Activated CD4-positive, alpha-beta T cell treated with anti-CD3 and anti-CD28 coated beads, Interleukin-2, amount 50 U/mL, for 48 hours (primary cell): ENCODE measurements around the gene PIF1.

Experiments used
- DNase-seq, 2 experiments: peaks; one replicate each; pipeline ENCODE4 v3.0.0-alpha.2; 2020

PIF1 gene, protein sequence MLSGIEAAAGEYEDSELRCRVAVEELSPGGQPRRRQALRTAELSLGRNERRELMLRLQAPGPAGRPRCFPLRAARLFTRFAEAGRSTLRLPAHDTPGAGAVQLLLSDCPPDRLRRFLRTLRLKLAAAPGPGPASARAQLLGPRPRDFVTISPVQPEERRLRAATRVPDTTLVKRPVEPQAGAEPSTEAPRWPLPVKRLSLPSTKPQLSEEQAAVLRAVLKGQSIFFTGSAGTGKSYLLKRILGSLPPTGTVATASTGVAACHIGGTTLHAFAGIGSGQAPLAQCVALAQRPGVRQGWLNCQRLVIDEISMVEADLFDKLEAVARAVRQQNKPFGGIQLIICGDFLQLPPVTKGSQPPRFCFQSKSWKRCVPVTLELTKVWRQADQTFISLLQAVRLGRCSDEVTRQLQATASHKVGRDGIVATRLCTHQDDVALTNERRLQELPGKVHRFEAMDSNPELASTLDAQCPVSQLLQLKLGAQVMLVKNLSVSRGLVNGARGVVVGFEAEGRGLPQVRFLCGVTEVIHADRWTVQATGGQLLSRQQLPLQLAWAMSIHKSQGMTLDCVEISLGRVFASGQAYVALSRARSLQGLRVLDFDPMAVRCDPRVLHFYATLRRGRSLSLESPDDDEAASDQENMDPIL

DNA sequence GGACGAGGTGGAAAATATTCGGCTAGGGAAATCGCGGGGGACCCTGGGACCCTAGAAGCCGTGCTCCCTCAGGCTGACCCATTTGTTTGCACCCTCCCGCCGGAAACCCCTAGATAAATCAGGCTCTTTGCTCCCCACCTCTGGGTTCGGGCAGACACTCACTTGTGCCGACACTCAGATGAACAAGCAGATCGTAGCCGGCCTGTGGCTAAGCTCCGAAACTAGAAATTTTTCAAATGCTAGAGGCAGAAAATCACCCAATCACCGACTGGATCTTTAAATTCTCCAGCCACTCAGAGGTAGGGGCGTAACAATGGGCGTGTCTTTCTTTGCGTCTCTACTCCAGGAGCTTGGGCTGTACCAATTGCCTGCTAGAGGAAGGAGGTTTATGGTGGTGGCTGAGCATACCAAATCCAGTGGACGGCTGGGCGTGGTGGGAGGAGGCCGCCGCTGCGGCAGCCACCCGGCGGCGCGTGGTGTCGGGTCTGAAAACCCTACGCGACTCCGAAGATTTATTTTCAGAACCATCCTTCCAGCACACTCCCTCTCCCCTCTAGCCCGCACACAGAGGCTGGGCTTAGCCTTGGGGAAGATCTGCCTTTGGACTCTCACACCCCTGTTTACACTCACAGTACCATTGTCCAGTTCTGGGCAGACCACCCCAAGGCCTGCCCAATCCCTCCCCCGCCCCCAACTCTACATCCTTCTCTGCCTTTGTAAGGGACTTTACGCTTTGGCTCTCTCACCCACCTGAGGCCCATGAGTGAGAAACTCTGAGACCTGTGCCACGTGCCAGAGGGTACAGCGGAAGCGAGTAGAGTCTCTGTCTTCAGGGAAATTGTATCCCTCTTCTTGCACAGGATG is at the start of gene PIF1:
Gene PIF1, minus strand, starts transcription at position 217 of the 864 bp plus-strand sequence. CDS start 1,312 bp downstream, outside the sequence.
- peak; percentile 86 to 91 for DNase-seq

DNA sequence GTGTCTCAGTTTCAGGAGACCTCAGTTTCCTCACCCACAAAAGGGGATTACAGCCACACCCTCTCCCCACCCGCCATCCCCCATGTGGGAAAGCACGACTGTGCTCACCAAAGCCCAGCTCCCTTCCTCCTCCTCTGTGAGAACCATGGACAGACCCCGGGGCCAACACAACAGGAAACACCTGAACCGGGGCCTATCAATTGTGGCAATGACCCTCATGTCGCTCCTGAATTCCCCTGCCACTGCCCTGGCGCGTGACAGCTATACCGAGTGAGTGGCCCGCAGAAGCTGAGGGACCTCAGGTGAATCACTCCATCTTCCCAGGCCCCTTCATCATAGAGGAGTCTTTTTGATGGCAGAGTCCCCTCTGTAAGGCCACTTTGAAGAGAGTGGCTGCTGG is 44.9 kb upstream of the PIF1 start:
- DNase-seq = no peak

DNA sequence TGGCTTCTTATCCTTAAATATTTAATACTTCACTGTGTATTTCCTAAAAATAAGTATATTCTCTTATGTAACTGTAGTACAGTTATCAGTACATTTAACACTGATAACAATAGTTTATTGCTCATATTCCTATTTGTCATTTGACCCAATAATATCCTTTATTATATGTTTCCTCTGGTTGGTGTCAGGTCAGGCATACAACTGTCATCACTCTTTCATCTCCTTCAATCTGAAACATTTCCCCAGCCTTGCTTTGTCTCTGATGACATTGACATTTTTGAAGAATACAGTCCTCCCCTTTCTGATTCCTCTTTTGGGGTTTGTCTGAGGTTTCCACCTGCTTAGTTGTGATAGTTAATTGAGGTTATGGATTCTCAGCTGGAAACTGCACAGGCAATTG is 44.1 kb upstream of the PIF1 start:
- no peak for DNase-seq

DNA sequence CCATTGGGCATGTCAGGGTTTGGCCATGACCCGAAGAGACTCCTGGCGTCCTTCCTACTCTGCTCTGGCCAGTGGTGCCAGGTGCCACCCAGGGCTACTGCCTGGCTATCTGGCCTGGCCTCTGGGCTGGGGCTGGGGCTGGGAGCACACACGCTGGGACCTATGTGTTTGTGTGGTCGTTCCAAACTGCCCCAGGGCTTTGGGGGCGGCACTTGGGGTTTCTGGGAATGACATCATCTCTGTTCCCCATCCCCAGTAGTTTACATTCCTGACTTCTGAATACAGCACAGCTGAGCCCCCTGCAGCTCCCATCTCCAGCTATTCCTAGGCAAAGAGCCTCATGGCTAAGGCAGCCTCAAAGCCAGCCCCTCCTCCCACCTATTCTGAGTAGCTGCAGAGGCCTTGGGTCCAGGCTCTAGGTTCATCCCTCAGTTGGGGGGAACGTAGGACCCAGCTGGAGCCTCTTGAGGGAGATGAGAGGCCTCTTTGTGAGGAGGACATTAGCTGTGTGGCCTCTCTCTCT is 40.6 kb upstream of the PIF1 start:
- DNase-seq = no peak

DNA sequence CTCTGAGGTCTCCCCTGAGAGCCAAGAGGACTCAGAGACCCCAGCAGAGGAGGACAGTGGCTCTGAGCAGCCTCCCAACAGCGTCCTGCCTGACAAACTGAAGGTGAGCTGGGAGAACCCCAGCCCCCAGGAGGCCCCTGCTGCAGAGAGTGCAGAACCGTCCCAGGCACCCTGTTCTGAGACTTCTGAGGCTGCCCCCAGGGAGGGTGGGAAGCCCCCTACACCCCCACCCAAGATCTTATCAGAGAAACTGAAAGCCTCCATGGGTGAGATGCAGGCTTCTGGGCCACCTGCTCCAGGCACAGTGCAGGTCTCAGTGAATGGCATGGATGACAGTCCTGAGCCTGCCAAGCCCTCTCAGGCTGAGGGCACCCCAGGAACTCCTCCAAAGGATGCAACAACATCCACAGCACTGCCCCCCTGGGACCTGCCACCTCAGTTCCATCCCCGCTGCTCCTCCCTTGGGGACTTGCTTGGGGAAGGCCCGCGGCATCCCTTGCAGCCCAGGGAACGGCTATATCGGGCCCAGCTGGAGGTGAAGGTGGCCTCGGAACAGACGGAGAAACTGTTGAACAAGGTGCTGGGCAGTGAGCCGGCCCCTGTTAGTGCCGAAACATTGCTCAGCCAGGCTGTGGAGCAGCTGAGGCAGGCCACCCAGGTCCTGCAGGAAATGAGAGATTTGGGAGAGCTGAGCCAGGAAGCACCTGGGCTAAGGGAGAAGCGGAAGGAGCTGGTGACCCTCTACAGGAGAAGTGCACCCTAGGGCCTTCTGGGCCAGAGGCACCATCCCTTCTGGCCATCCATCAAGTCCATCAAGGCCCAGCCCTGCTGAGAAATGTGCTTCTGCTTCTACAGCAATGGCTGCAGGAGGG is 39.9 kb upstream of the PIF1 start:
- DNase-seq = no peak

DNA sequence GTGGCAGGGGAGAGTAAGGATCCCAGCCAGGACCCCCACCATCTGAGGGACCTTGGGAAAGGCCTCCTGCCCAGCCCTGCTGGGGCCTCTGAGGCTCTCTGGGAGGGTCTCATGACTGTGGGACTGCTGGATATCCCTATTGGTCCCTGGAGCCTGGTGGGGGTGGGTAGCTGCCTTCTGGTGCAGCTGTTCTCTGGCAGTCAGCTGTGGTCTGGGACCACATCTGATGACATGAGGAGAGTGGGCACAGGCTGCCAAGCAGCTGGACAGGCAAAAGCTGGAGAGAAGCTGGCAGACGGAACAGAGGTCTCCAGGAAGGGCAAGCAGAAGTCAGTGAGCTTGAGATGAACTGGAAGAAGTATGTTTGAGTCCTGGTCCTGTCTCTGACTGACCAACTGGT is 38.6 kb upstream of the PIF1 start:
- no peak for DNase-seq

DNA sequence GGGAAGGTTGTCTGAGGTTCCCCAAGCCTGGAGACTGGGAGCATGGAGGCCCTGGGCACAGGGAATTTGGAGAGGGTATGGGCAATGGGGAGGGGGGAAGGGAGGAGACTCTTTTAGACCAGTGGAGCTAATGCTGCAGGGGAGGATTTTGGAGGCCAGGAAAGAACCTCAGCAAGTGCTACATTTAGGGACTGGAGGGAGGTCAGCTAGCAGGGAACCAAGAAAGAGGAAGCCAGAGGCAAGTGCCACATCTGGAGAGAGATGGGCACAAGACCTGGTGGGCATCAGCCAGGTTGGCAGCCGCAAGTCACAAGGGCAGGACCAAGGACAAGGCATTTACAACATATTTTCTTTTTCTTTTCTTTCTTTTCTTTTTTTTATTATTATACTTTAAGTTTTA is 37.0 kb upstream of the PIF1 start:
- no peak for DNase-seq

DNA sequence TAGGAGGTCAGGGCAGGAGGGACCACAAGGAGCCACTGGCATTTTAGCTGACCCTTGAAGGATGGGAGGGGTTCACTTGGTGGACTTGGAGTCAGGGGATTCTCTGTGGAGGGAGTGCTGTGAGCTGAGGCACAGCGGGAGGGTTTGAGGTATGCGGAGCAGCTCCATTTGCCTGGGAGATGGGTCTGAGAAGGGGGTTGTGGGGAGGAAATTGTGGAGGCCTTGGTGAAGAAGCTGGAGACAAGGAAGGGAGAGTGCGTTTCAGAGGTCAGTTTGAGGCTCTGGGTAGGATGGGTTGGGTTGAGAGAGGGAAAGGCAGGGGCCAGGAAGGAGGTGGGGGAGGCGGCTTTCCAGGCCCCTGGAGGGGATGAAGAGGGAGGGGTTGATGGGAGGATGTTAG is 36.5 kb upstream of the PIF1 start:
- no peak for DNase-seq

DNA sequence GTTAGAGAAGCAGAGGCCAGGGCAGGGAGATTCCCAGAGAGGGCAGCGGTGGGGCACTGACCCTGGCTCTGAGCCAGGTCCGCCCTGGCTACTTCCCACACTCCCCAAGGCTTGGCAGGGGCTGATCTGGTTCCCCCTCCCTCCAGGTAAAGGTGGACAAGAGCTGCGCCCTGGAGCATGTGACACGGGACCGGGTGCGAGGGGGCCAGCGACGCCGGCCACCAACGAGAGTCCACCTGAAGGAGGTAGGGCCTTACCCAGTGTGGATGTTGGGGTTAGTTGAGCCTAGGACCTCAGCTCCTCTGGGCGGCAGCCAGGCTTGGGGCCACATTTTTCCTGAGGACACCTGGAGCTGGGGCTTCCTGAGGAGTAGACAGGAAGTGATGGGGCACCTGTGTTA is 35.9 kb upstream of the PIF1 start:
- DNase-seq = no peak

DNA sequence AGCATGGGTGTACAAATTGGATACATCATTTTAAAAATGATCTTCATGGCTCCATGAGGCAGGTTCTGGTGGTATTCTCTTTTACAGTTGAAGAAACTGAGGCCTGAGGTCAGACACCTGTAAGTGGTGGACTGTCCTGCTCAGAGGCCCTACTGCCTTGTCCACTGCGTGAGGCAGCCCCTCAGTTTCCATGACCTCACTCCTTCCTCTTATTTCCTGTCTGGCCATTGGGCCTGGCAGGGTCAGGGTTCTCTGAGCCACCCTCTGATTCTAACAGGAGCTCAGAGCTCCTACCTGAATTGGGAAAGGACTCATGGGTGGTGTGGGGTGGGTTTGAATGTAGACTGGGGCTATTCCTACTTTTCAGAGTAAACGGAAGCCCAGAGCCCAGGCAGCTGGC is 33.8 kb upstream of the PIF1 start:
- no peak for DNase-seq

DNA sequence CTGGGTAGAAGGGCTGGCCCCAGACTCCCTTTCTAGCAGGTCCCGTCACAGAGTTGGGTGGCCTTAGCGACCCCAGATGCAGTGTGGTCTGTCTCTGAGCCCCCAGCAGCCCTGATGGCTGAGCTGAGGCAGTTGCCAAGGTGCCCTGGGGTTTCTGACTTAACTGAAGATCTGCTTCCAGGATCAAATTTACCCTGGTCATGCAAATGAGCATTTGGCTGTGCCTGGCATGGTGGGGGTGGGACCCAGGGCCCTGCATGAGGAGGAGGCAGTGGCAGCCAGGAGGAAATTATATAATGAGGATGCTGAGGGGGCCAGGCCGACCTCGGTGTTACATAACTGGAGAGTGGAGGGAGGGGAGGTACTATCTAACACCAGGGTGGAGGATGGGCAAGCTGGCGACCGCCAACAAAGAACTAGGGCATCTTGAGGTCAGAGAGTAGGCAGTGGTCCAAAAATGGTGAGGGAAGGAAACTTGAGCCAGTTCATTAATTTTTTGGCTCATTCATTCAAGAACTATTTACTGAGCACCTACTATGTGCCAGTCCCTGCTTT is 32.7 kb upstream of the PIF1 start:
- DNase-seq = no peak

DNA sequence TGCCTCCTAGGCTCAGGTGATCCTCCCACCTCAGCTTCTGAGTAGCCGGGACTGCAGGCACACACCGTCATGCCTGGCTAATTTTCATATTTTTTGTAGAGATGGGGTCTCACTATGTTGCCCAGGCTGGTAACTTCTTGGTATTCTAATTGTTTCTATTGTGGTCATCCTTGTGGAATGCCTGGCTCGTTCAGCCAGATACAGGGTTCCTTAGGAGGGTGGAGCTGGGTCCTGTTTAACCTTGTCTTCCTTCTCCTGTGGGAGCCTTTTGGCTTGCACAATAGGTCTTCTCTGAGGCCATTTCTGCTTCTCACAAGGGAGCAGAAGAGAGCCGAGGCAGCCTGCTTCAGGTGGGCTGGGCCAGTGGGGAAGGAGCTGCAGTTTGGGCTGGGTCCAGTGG is 32.0 kb upstream of the PIF1 start:
- no peak for DNase-seq

DNA sequence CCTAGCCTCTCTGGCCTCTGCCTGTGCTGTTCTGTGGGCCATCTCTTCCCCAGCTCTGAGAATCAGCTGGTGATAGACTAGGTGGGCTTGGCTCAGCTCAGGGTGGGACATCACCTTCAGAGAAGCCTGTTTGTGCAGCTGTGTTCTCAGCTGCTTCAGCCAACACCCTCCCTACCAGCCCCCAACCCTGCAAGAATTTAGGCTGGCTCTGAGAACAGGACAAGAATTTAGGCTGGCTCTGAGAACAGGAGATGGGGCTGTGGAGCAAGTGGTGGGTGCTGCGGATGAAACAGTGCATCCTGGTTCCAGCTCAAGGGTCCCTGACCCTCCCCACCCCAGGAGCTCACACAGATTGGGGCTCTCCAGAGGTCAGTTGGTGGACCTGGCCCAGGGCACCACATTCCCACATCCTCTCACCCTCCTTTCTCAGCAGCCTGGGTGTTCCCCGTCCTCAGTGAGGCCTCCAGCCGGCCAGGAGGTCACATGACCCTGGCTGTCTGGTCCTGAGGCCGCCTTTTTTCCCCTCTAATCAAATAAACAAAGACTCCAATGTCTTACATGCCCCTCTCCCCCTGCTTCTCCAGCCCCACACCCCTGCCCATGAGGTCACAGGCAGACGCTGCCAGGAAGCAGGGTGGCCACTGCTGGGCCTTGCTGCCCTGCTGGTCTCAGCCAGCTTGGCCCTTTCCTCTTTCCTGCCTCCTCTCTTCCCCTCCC is 31.1 kb upstream of the PIF1 start:
- no peak for DNase-seq

DNA sequence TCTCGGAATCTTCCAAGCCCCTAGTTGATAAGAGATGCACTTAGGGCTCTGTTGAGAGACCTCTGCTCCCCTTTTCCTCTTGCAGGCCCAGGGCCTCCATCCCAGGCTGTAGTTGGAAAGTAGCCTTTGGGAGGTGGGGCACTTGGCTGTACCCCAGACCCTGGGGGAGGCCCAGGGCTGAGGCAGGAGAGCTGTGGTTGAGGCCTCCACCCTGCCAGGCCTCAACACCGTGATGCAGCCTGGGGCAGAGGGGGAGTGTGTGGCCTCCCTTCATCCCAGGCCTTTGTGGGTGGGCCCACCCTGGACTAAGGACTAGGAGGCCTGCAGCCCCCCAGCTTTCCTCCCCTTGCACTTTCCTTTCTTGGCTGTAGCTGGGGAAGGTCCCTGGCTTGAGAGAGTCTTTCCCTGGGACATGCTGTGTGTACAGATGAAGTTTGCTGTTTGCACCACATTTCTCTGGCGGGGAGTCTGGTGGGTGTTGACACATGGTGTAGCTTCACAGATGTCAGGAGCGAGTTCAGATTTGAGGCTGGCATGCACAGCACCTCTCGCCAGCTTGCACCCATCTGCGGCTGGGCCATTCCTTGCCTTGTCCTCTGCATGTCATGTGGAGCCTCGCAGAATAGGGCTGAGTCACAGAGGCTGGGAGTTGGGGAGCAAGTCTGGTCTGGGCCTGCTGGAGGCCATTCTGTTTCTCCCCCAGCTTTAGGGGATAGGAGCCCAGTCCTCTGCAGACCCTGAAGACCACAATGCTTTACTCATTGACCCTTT is 29.9 kb upstream of the PIF1 start:
- no peak for DNase-seq

DNA sequence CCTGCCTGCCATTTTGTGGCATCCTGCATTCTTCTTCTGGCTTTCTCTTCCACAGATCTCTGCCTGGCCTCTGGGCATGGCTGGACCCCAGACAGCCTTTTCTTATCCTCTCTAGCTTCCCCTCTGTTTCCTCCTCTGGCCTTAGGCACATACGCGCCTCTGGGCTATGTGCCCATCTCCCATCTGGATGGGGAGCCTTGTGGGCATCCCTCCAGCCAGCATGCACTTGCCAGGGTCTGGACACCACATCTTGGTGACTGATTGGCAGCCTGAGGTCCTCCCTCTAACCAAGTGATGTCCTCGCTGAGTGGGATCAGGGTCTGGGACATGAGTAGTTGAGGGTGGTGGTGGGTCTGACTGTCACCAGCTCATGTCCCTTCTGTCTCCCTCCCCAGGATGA is 29.1 kb upstream of the PIF1 start:
- no peak for DNase-seq

DNA sequence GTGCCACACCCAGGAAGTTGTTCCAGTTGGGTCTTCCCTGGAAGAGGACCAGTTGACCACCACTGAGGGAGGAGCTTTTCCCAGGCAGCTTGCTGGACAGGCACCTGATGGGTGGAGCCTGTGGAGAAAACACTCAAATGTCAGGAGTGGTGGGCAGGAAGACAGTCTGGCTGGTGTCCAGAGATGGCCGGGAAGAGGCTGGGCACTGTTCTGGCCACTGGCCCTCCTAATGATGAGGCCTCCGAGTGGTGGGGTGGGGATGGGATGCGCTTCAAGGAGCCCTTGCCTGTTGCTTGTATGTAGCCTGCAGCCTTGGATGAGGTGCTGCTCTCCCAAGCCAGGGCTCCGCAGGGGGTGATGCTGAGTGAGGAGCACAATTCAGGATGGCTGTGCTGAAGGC is 28.6 kb upstream of the PIF1 start:
- DNase-seq = no peak

DNA sequence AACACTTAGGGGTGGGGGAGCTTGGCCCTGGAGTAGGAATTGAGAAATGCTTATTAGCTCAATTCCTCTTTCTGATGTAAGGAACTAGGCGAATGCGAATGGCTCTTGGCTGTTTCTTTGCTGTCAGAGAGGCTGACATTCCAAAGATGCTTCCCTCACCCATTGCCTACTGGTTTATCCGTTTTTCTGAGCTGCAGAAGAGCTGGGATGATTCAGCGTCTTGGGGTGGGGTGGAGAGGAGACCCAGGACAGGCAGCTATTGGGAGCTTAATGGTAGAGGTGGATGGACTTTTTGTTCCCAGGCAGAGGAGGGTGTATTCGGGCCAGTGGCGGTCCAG is 26.0 kb upstream of the PIF1 start:
- no peak for DNase-seq

DNA sequence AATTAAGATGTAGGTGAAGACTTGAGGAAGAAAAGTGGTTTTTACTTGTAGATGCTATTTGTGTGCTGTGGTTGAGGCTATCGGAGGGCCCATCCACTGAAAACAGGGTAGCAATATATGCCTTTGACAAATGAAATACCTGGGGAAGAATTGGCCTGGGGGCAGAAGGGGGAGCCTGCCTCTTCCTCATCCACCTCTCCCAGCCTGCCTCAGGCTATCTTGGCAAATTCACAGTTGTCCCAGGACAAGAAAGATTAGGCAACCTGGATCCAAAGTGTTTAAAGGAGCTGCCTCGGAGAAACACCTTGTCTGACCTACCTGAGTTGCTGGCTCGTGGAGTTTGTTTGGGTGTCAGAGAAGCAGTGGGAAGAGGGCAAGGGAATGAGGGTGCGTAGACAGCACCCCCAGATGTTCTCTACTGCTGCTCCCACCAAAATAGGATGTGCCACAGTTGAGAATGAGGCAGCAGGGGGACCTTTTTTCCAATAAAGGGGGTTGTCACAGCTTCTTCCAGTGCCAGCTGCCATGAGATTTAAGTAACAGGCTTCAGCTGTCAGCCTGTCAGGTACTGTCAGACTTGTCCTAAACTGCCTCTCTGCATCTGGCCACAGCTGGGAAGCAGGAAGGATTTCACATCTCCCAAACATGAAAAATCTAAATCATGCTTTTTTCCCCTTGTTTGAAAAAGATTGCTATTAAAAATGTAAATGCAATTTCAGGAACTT is 25.5 kb upstream of the PIF1 start:
- DNase-seq = no peak

DNA sequence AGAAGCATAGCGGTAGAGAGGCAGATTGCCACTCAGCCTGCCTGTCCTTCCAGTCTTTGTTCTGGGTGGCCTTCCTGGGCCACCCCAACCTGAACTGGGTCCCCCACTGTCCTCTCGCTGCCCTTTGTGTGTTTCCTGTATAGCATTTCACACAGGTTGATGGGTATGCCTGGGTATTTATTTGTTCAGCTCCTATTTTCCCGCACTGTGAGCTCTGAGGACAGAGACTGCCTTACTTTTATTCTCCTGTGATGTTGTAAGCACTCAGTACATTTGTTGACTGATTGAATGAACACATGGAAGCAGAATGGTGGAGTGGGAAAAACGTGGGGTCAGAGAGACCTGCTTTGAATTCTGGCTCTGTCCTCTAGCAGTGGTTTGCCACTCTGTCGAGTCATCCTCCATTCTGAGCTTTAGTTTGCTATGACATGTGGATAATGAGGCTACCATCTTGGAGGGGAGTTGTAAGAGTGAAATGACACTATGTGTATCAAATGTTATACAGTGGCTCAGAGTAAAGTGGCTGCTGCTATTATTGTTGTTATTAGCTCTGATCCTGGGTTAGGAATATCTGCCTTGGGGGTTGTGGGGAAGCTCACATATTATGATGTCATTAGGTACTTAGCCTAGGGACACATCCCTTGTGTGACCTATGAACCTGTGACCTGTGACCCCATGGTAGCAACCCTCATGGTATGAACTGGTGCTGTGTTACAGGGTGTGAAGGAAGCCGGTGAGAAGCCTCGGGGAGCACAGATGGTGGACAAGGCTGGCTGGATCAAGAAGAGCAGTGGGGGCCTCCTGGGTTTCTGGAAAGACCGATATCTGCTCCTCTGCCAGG is 22.6 kb upstream of the PIF1 start:
- DNase-seq = no peak
